ENCODE data around the gene UBQLN2.
"Not testable (repeated sequence)": the region's sequence is repeated elsewhere in the genome, so short reads cannot be mapped to it uniquely, and the experiment has no call there.

The UBQLN2 gene

DNA sequence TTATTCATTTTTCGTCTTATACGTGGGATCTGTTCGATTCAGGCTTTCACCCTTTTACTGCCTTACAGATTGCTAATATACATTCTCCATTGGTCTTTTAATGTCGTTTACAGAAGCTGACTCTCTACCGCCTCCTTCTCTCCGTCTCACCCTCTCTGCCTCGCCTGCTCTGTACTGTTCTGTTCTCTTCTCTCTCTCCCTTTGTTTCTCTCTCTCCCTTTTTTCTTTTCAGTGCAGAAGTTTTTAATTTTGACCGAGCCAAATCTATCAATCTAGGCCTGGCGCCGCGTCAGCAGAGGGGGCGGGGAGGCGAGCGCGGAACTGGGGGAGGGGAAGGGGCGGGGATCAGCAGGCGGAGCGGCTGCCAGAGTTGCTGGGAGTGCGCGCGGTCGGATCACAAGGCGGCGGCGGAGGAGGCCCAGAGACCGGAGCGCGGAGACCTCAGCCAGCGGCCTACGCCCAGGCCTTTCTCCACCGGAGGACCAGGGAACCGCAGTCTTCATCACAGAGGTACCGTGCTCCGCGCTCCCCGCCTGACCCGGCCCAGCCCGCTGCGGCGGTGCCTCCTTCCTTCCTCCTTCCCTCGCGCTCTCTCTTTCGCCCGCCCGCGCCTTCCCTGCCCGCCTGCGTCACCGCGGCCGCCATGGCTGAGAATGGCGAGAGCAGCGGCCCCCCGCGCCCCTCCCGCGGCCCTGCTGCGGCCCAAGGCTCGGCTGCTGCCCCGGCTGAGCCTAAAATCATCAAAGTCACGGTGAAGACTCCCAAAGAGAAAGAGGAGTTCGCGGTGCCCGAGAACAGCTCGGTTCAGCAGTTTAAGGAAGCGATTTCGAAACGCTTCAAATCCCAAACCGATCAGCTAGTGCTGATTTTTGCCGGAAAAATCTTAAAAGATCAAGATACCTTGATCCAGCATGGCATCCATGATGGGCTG is at the start of gene UBQLN2:
Gene UBQLN2 (plus strand): TSS at position 397 of the 931 bp plus-strand sequence. CDS start 247 bp downstream, at position 644.
- DNase-seq (ENCODE audit: extremely low read depth in 1 of 2, low read depth in 1 of 2): peak; percentile 53 to 65

GRCh38 chrX:56519642-56520041 is 43.8 kb upstream of the UBQLN2 start:
- no peak for DNase-seq (ENCODE audit: extremely low read depth in 1 of 2, low read depth in 1 of 2)

DNA sequence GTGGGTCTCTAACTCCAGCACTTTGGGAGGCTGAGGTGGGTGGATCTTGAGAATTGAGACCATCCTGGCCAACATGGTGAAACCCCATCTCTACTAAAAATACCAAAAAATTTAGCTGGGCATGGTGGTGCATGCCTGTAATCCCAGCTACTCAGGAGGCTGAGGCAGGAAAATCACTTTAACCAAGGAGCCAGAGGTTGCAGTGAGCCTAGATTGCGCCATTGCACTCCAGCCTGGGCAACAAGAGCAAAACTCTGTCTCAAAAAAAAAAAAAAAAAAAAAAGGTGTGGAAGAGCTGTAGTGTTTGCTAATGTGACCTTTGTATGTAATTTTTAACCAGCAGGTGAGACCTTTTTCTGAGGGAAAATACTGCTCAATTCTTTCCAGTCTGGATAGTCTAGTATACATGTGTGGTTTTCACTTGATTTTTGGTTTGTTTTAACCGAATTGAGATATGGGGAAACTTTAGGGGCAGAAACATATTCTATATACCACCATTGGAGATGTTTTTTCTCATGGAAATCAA is 33.9 kb upstream of the UBQLN2 start:
- not testable (repeated sequence) for DNase-seq (ENCODE audit: extremely low read depth in 1 of 2, low read depth in 1 of 2)

- no peak for DNase-seq (ENCODE audit: extremely low read depth in 1 of 2, low read depth in 1 of 2)
Observed at GRCh38 chrX:56530011-56530410, 33.4 kb upstream of the UBQLN2 start.

GRCh38 chrX:56550667-56551066 is 12.8 kb upstream of the UBQLN2 start:
- no peak for DNase-seq (ENCODE audit: extremely low read depth in 1 of 2, low read depth in 1 of 2)

DNA sequence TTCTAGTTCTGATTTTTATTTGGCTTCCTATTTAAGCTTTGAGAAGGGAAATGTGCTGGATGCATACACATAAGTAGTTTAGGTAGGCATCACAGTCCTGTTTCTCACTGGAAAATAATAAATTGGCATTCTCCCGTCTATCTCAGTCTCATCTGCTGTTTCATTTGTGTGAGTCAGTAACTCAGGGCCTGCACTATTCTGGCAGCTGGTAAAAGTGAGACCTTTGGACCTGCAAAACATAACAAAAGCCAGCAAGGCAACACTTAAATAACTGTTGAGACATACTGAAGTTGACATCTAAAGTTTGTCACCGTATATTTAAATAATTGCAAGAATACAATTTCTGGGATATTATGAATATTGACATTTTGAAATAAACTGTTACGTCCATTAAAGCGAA is 8.6 kb upstream of the UBQLN2 start:
- no peak for DNase-seq (ENCODE audit: extremely low read depth in 1 of 2, low read depth in 1 of 2)

GRCh38 chrX:56557376-56557929 is 6.0 kb upstream of the UBQLN2 start:
- no peak for DNase-seq (ENCODE audit: extremely low read depth in 1 of 2, low read depth in 1 of 2)

GRCh38 chrX:56564164-56564885 is 898 bp downstream of the UBQLN2 start:
- no peak for DNase-seq (ENCODE audit: extremely low read depth in 1 of 2, low read depth in 1 of 2)

DNA sequence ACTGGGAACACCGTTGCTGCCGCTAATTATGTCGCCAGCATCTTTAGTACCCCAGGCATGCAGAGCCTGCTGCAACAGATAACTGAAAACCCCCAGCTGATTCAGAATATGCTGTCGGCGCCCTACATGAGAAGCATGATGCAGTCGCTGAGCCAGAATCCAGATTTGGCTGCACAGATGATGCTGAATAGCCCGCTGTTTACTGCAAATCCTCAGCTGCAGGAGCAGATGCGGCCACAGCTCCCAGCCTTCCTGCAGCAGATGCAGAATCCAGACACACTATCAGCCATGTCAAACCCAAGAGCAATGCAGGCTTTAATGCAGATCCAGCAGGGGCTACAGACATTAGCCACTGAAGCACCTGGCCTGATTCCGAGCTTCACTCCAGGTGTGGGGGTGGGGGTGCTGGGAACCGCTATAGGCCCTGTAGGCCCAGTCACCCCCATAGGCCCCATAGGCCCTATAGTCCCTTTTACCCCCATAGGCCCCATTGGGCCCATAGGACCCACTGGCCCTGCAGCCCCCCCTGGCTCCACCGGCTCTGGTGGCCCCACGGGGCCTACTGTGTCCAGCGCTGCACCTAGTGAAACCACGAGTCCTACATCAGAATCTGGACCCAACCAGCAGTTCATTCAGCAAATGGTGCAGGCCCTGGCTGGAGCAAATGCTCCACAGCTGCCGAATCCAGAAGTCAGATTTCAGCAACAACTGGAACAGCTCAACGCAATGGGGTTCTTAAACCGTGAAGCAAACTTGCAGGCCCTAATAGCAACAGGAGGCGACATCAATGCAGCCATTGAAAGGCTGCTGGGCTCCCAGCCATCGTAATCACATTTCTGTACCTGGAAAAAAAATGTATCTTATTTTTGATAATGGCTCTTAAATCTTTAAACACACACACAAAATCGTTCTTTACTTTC is 1.8 kb downstream of the UBQLN2 start:
- no peak for DNase-seq (ENCODE audit: extremely low read depth in 1 of 2, low read depth in 1 of 2)

DNA sequence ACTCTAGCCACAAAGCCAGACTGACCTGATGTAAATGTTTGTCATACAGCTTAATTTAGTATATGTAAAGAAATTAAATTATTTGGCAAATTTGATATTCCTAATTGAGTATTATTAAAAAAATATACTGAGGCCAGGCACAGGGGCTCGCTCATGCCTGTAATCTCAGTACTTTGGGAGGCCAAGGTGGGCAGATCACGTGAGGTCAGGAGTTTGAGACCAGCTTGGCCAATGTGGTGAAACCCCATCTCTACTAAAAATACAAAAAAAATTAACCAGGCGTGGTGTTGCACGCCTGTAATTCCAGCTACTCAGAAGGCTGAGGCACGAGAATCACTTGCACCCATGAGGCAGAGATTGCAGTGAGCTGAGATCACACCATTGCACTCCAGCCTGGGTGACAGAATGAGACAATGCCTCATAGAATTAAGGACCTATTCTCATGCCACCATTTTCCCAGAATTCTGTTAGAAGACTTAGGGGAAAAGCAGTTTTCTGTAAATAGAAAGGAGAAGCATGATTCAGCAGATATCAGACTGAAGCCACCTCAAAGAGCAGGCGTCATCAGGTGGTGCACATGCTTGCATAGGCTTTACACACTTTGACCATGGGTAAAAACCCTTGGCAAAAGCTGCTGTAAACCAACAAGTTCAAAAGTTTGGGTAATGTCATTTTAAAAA is 6.1 kb downstream of the UBQLN2 start:
- no peak for DNase-seq (ENCODE audit: extremely low read depth in 1 of 2, low read depth in 1 of 2)

DNA sequence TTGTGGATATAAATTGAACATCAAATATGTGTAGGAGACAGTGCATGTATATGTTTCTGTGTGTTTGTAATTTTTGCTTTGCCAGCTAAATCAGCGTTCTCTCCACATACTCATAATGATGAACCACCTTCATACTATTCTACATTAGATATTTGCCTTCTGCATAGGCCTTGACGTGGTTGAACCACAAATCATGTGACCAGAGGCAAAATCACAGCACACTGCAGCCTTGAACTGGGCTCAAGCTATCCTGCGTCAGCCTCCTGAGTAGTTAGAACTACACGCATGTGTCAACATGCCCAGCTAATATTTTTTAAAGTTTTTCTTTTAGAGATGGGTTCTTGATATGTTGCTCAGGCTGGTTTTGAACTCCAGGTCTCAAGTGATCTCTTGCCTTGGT is 9.5 kb downstream of the UBQLN2 start:
- DNase-seq (ENCODE audit: extremely low read depth in 1 of 2, low read depth in 1 of 2): no peak

- DNase-seq (ENCODE audit: extremely low read depth in 1 of 2, low read depth in 1 of 2): no peak
Observed at GRCh38 chrX:56574861-56575260, 11.4 kb downstream of the UBQLN2 start.

DNA sequence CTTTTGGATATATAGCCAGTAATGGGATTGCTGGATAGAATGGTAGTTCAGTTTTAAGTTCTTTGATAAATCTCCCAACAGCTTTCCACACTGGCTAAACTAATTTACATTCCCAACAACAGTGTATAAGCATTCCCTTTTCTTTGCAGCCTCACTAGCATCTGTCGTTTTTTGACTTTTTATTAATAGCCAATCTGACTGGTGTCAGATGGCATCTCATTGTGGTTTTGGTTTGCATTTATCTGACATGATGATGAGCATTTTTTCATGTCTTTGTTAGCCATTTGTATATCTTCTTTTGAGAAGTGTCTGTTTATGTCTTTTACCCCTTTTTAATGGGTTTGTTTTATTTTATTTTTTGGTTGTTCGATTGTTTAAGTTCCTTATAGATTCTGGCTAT is 13.3 kb downstream of the UBQLN2 start:
- no peak for DNase-seq (ENCODE audit: extremely low read depth in 1 of 2, low read depth in 1 of 2)

DNA sequence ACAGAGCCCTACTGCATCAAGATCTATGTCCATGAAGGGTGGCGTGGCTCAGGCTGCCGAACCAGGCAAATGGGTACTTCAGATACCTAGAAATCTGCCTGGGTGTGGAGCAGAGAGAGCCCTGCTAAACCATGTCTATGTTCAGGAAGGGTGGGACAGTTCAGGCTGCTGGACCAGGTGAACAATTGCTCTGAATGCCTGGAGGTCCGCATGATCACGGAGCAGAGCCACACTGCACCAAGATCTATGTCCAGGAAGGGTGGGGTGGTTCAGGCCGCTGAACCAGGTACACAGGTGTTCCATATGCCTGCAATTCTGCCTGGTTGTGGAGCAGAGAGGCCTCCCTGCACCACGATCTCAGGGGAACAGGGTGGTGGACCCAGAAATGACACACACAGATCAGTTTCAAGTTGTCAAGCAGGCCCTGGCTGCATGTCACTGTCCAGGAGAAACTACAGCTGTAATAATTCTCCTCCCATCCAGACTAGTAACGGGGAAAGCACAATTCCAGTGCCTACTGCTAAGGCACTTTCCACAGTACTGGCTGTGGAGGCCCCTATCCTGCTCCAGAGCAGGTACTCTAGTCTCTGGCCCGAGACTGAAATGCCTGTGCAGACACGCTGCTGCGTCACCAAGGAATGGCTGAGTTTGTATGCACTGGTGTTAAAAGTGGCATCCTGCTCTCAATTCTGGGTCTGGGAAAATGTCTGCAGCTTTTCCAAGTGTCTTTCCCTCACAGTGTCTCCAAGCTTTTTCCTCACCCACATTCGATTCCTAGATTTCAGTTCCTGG is 25.2 kb downstream of the UBQLN2 start:
- DNase-seq (ENCODE audit: extremely low read depth in 1 of 2, low read depth in 1 of 2): no peak

- DNase-seq (ENCODE audit: extremely low read depth in 1 of 2, low read depth in 1 of 2): not testable (repeated sequence)
Observed at GRCh38 chrX:56591830-56592229, 28.4 kb downstream of the UBQLN2 start.

DNA sequence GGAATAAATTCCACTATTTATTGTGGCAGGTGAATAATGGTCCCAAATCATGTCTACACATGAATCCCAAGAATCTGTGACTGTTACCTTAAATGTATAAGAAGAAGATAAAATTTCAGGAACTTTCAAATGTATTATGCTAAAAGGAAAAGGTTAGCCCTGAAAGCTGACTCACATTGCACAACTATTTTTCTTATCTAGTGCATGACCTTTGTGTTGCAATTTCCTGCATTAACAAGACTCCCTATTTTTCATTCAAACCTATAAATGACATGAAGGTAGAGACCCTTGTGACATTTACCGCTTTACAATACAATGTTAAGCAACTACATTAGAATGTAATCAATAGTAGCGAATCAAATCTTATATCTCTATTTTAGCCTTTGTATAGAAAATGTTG is 36.7 kb downstream of the UBQLN2 start:
- no peak for DNase-seq (ENCODE audit: extremely low read depth in 1 of 2, low read depth in 1 of 2)

GRCh38 chrX:56600987-56601386 is 37.6 kb downstream of the UBQLN2 start:
- no peak for DNase-seq (ENCODE audit: extremely low read depth in 1 of 2, low read depth in 1 of 2)

GRCh38 chrX:56615282-56615681 is 51.9 kb downstream of the UBQLN2 start:
- no peak for DNase-seq (ENCODE audit: extremely low read depth in 1 of 2, low read depth in 1 of 2)

Data from activated CD8-positive, alpha-beta memory T cell treated with anti-CD3 and anti-CD28 coated beads for 1 hour (primary cell).